HCT116 (cell line): Measurements from ENCODE around the gene SLC7A9. TPM values are rescaled to one million over a fixed set of nuclear protein-coding genes. Genes with fewer than 3 reads are reported as not detected.

Source experiments
- ATAC-seq: fragments of 200-7000 bp; cut with Tn5 transposase; 2 replicates; pipeline ENCODE4 v1.9.1; 2020; ENCODE audit warnings: mild to moderate bottlenecking, moderate library complexity
- BruUV-seq: library from RNA; stranded (reverse); fragments of 400-500 nt; replicated peaks from 2 replicates; lab custom pipeline; 2021; lab: Mats Ljungman, UMichigan
- CTCF ChIA-PET: fragments of 300-600 bp; sonication (Branson Sonifier 250); formaldehyde crosslinking; loops from one replicate; lab custom pipeline; 2021; ENCODE audit warnings: antibody characterized with exemption; lab: Charles Lee
- POLR2A ChIA-PET: fragments of 300-600, 350-600 bp; sonication (Branson Sonifier 250); formaldehyde crosslinking; loops from one replicate; lab custom pipeline; 2021; ENCODE audit warnings: antibody characterized with exemption; lab: Charles Lee
- RAD21 ChIA-PET, 2 experiments: fragments of 300-600 bp; sonication (Branson Sonifier 250); formaldehyde crosslinking; loops; one replicate each; lab custom pipeline; 2023; ENCODE audit warnings: low total read pairs in 2 of 2; ENCODE audit not compliant: uncharacterized antibody in 2 of 2, unreplicated experiment in 2 of 2, low non-redundant PET in 1 of 2; lab: Charles Lee
- DNase-seq: peaks from one replicate; pipeline ENCODE4 v3.0.0-alpha.2; 2010; ENCODE audit warnings: low read depth, low spot score
- H2AFZ ChIP-seq: fragments of 200-600 bp; shearing (Covaris generic), sonication (generic); 2 replicates; pipeline ENCODE4 v1.6.1; 2017; ENCODE audit warnings: low read depth, mixed run types, mixed read lengths, antibody characterized with exemption, low read length; ENCODE audit not compliant: poor library complexity, severe bottlenecking
- H3K27ac ChIP-seq: 2 replicates; pipeline ENCODE4 v1.5.1; 2012; ENCODE audit warnings: low read depth, low read length
- H3K27me3 ChIP-seq: fragments of 200-600 bp; sonication (generic); 2 replicates; pipeline ENCODE4 v1.6.1; 2016; ENCODE audit warnings: mixed run types, low read length, mixed read lengths; ENCODE audit not compliant: insufficient read depth
- H3K36me3 ChIP-seq, 2 experiments: fragments of 200-500 bp in 1 of 2; fragments of 200-600 bp in 1 of 2; sonication (Bioruptor generic) in 1 of 2; sonication (generic) in 1 of 2; 2 replicates each; pipeline versions ENCODE4 v1.5.1 to v1.6.1; 2014 to 2016; ENCODE audit warnings: low read length in 2 of 2, inconsistent platforms in 1 of 2, mixed read lengths in 1 of 2, mixed run types in 1 of 2; ENCODE audit not compliant: insufficient read depth in 2 of 2, control insufficient read depth in 1 of 2
- H3K4me1 ChIP-seq, 2 experiments: fragments of 200-600 bp in 1 of 2; sonication (generic) in 1 of 2; 2 replicates each; pipeline versions ENCODE4 v1.5.1 to v1.6.1; 2012 to 2017; ENCODE audit warnings: low read length in 2 of 2, inconsistent platforms in 1 of 2, mild to moderate bottlenecking in 1 of 2, mixed read lengths in 1 of 2, mixed run types in 1 of 2, moderate library complexity in 1 of 2; ENCODE audit not compliant: insufficient read depth in 2 of 2, control insufficient read depth in 1 of 2
- H3K4me2 ChIP-seq: fragments of 200-600 bp; sonication (generic); 2 replicates; pipeline ENCODE4 v1.6.1; 2017; ENCODE audit warnings: mixed run types, low read length, mixed read lengths
- H3K4me3 ChIP-seq, 2 experiments: fragments of 200-600 bp in 1 of 2; sonication (generic) in 1 of 2; replicated peaks in 1 of 2; 2 replicates each; pipeline ENCODE4 v1.5.1; 2011 to 2016; ENCODE audit warnings: low read length in 2 of 2, control low read depth in 1 of 2, low read depth in 1 of 2, mild to moderate bottlenecking in 1 of 2, mixed read lengths in 1 of 2, mixed run types in 1 of 2
- H3K79me2 ChIP-seq: fragments of 200-600 bp; sonication (generic); 2 replicates; pipeline ENCODE4 v1.6.1; 2017; ENCODE audit warnings: mild to moderate bottlenecking, mixed run types, low read length, moderate library complexity, mixed read lengths; ENCODE audit not compliant: insufficient read depth
- H3K9ac ChIP-seq: fragments of 200-600 bp; sonication (generic); 2 replicates; pipeline ENCODE4 v1.6.1; 2016; ENCODE audit warnings: low read length, mixed read lengths
- H3K9me2 ChIP-seq: fragments of 200-600 bp; sonication (generic), shearing (Covaris generic); 2 replicates; pipeline ENCODE4 v1.6.1; 2017; ENCODE audit warnings: mixed run types, mild to moderate bottlenecking, moderate library complexity; ENCODE audit not compliant: insufficient read depth
- H3K9me3 ChIP-seq, 2 experiments: fragments of 200-500 bp in 1 of 2; fragments of 200-600 bp in 1 of 2; sonication (Bioruptor generic) in 1 of 2; sonication (generic) in 1 of 2; 2 replicates each; pipeline ENCODE4 v1.6.1; 2014 to 2017; ENCODE audit warnings: low read length in 2 of 2, mixed read lengths in 2 of 2, inconsistent platforms in 1 of 2, low read depth in 1 of 2, mild to moderate bottlenecking in 1 of 2, mixed run types in 1 of 2, moderate library complexity in 1 of 2; ENCODE audit not compliant: control insufficient read depth in 1 of 2, insufficient read depth in 1 of 2
- H4K20me1 ChIP-seq: fragments of 200-600 bp; sonication (generic), shearing (Covaris generic); 2 replicates; pipeline ENCODE4 v1.6.1; 2017; ENCODE audit warnings: mixed run types, mild to moderate bottlenecking, moderate library complexity; ENCODE audit not compliant: insufficient read depth
- EGR1 ChIP-seq: IDR thresholded peaks from 2 replicates; pipeline ENCODE4 v1.6.1; 2012; ENCODE audit warnings: low read depth
- FOSL1 ChIP-seq: IDR thresholded peaks from 2 replicates; pipeline ENCODE4 v1.6.1; 2012; ENCODE audit warnings: low read depth
- JUND ChIP-seq: IDR thresholded peaks from 2 replicates; pipeline ENCODE4 v1.6.1; 2012
- MAX ChIP-seq: IDR thresholded peaks from 2 replicates; pipeline ENCODE4 v1.6.1; 2012
- POLR2A ChIP-seq: IDR thresholded peaks from 2 replicates; pipeline ENCODE4 v1.7.0; 2011; ENCODE audit warnings: borderline replicate concordance; ENCODE audit not compliant: insufficient read depth, insufficient read length; ENCODE audit errors: extremely low read depth
- RAD21 ChIP-seq: IDR thresholded peaks from 2 replicates; pipeline ENCODE4 v1.6.1; 2012; ENCODE audit warnings: low read depth, mild to moderate bottlenecking
- SP1 ChIP-seq: IDR thresholded peaks from 2 replicates; pipeline ENCODE4 v1.6.1; 2012; ENCODE audit warnings: low read depth
- SRF ChIP-seq: IDR thresholded peaks from 2 replicates; pipeline ENCODE4 v1.6.1; 2012; ENCODE audit warnings: low read depth
- ZNF274 ChIP-seq: fragments of 200-500 bp; sonication (Bioruptor generic); IDR thresholded peaks from 2 replicates; pipeline ENCODE4 v1.6.1; 2014; ENCODE audit warnings: mild to moderate bottlenecking, low read depth, low read length, inconsistent platforms
- intact Hi-C: fragments of 100-400 bp; cut with micrococcal nuclease; formaldehyde crosslinking; loops from 2 replicates; pipeline ENCODE4 v1.10.0; 2022
- total RNA-seq: library from RNA; stranded (reverse); gene quantifications from one replicate; pipeline ENCODE4 v1.2.1, GENCODE V29; 2021; ENCODE audit not compliant: unreplicated experiment

The SLC7A9 gene
- total RNA-seq, 1 experiment from 2014 or later = 0.42 TPM

- H3K9me2 ChIP-seq = no peaks in the 10 kb centered on the region
- H3K9ac ChIP-seq = no peak overlapping the region
- no peak overlapping the region for H3K4me3 ChIP-seq
- H3K4me2 ChIP-seq = no peak overlapping the region
- H3K4me1 ChIP-seq = no peaks in the 10 kb centered on the region
- no peak for ATAC-seq
- peaks cover 2 to 3% of the 10 kb centered on the region in 2 experiments; a peak in 1 of 4 replicates for H3K36me3 ChIP-seq
- no peak overlapping the region for H3K27ac ChIP-seq
- POLR2A ChIA-PET = no interaction called here
- RAD21 ChIA-PET = no interaction called here
- no peak overlapping the region for H2AFZ ChIP-seq
- intact Hi-C loops = no loop called here
- peaks cover 5 to 6% of the 10 kb centered on the region in 2 experiments; a peak in 3 of 4 replicates for H3K9me3 ChIP-seq
- TF ChIP-seq RAD21 = no peak
- no peak for TF ChIP-seq SP1
- no peak for TF ChIP-seq POLR2A
- H3K79me2 ChIP-seq = no peaks in the 10 kb centered on the region
- no peaks in the 10 kb centered on the region for H4K20me1 ChIP-seq
- CTCF ChIA-PET = no interaction called here
- no TSS peak for BruUV-seq
- no peak for DNase-seq
- no peaks in the 10 kb centered on the region for H3K27me3 ChIP-seq
Measured at GRCh38 chr19:32895384-32895783, 25.8 kb upstream of the SLC7A9 start.

GRCh38 chr19:32891609-32892008 is 22.0 kb upstream of the SLC7A9 start:
- Histone ChIP-seq H4K20me1 (no peaks in the 10 kb centered on the region), H3K4me2 (no peak overlapping the region), H3K27ac (no peak overlapping the region), H3K9me2 (no peaks in the 10 kb centered on the region), H3K4me3 (no peak overlapping the region), H3K9me3 (peaks cover 5 to 6% of the 10 kb centered on the region in 2 experiments; a peak in 3 of 4 replicates), H2AFZ (no peak overlapping the region), H3K4me1 (no peaks in the 10 kb centered on the region), H3K36me3 (no peaks in the 10 kb centered on the region), H3K9ac (no peak overlapping the region), H3K27me3 (no peaks in the 10 kb centered on the region), H3K79me2 (no peaks in the 10 kb centered on the region)
- POLR2A ChIA-PET = no interaction called here
- CTCF ChIA-PET = no interaction called here
- intact Hi-C loops = no loop called here
- BruUV-seq = no TSS peak
- TF ChIP-seq SRF (no peak), MAX (no peak), FOSL1 (no peak), JUND (no peak), ZNF274 (no peak), POLR2A (no peak), EGR1 (no peak)
- no peak for DNase-seq
- no peak for ATAC-seq
- RAD21 ChIA-PET = no interaction called here
